Effector memory CD4-positive, alpha-beta T cell (primary cell): ENCODE data around the gene OR3A3.
"Not testable (repeated sequence)": the region's sequence is repeated elsewhere in the genome, so short reads cannot be mapped to it uniquely, and the experiment has no call there.

Experiments
- DNase-seq, 3 donors: peaks; one replicate each; pipeline ENCODE4 v3.0.0-alpha.2; 2020
- H3K27ac ChIP-seq: 2 replicates; pipeline ENCODE4 v1.7.0; 2013; ENCODE audit warnings: mild to moderate bottlenecking, low read length, moderate library complexity; ENCODE audit not compliant: insufficient read depth, poor library complexity, severe bottlenecking
- H3K27me3 ChIP-seq: replicated peaks from 2 replicates; pipeline ENCODE4 v1.7.0; 2013; ENCODE audit warnings: mild to moderate bottlenecking, low read length; ENCODE audit not compliant: insufficient read depth, control insufficient read depth, poor library complexity, severe bottlenecking
- H3K36me3 ChIP-seq: 2 replicates; pipeline ENCODE4 v1.7.0; 2013; ENCODE audit warnings: mild to moderate bottlenecking, low read length, moderate library complexity; ENCODE audit not compliant: control insufficient read depth, insufficient read depth
- H3K4me1 ChIP-seq: 2 replicates; pipeline ENCODE4 v1.7.0; 2013; ENCODE audit warnings: low read length, mild to moderate bottlenecking; ENCODE audit not compliant: control insufficient read depth, insufficient read depth, poor library complexity, severe bottlenecking
- H3K4me3 ChIP-seq: 2 replicates; pipeline ENCODE4 v1.7.0; 2013; ENCODE audit warnings: low read length, low read depth, mild to moderate bottlenecking; ENCODE audit not compliant: insufficient read depth, poor library complexity, severe bottlenecking
- H3K9me3 ChIP-seq: 2 replicates; pipeline ENCODE4 v1.7.0; 2013; ENCODE audit warnings: mild to moderate bottlenecking, low read length, moderate library complexity; ENCODE audit not compliant: control insufficient read depth

Gene OR3A3

DNA sequence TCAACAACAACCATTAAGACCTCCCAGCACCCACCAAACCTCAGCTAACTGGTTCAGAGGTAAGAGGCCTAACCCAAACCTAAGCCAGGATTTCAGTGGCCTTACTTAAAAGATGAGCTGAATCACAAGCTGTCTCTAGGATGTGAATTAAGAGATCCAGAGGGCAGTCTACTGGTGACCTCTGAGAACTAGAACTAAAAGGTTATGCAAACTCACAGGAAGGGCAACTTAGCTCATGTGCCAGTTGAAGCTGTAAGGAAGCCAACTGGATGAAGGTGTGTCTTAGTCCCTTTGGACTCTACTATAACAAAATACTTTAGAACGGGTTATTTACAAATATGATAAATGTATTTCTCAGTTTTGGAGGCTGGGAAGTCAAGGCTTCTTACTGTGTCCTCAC lies 55.2 kb downstream of the OR3A3 start:
- not testable (repeated sequence) for H3K27me3 ChIP-seq, H3K4me1 ChIP-seq, DNase-seq, H3K9me3 ChIP-seq, H3K27ac ChIP-seq, H3K36me3 ChIP-seq, H3K4me3 ChIP-seq

- DNase-seq, result no peak
- no peak overlapping the region for H3K27ac ChIP-seq
- H3K9me3 ChIP-seq, result no peaks in the 10 kb centered on the region
- H3K4me1 ChIP-seq, result no peaks in the 10 kb centered on the region
- no peaks in the 10 kb centered on the region for H3K36me3 ChIP-seq
- H3K27me3 ChIP-seq, result no peaks in the 10 kb centered on the region
- H3K4me3 ChIP-seq, result no peak overlapping the region
Measured at GRCh38 chr17:3469529-3469928, 58.4 kb downstream of the OR3A3 start.

- no peak within 1 kb of the TSS for H3K27ac ChIP-seq
- H3K9me3 ChIP-seq, result no peaks in the 10 kb centered on the region
- no peak within 1 kb of the TSS for H3K4me3 ChIP-seq
- no peaks in the 10 kb centered on the region for H3K4me1 ChIP-seq
- H3K36me3 ChIP-seq, result no peaks in the 10 kb centered on the region
- no peak for DNase-seq
- H3K27me3 ChIP-seq, result no peaks in the 10 kb centered on the region
Measured at GRCh38 chr17:3471599-3471998, 60.4 kb downstream of the OR3A3 start, which contains the start of gene SPATA22. Gene SPATA22 (minus strand): TSS chr17:3471819. CDS start chr17:3469325, 2,494 bp downstream.

- Histone ChIP-seq H3K36me3 (no peaks in the 10 kb centered on the region), H3K27me3 (no peaks in the 10 kb centered on the region), H3K4me1 (no peaks in the 10 kb centered on the region)
Measured at GRCh38 chr17:3472137-3472536, 61.0 kb downstream of the OR3A3 start.

More at GRCh38 chr17:3472137-3472536, 61.0 kb downstream of the OR3A3 start:
- Histone ChIP-seq H3K27ac (no peak overlapping the region), H3K9me3 (no peaks in the 10 kb centered on the region), H3K4me3 (no peak overlapping the region)
- DNase-seq, result no peak
